ENCODE measurements around the gene CPSF3. TPM values are rescaled to one million over a fixed set of nuclear protein-coding genes. Genes with fewer than 3 reads are reported as not detected.
A peak's percentile ranks its signal among the peaks of the same experiment; 100 is the strongest.

The CPSF3 gene
- total RNA-seq, 1 experiment from 2014 or later, result 61.5 TPM

DNA sequence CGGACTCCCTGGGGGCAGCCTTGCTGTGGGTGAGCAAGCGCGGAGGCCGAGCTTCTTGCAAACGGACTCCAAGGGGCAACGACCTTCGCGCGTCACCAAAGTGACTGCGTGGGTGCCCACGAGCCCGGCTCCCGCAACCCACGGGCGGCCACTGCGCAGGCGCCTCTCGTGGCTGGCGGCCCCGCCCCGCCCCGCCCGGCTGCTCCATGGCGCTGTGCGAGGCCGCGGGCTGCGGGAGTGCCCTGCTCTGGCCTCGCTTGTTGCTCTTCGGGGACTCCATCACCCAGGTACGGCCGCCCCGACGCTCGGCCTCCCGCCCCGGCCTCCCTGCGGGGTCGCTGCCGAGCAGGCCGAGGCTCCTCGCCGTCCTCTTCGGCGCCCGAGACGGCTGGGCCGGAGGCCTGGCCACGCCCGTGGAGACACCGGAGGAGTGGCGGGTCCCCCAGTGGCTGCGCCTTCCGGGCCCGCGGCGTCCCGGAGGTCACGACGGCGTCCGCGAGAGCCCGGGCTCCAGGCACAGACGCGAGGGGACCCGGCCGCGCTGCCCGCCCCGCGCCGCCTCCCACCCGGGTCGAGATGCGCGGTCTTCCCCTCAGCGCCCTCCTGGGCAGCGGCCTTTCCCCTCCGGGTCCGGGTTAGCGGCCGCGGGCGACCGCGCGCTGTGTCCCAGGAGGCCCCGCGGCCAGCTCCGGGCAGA is 51.1 kb downstream of the CPSF3 start, which contains the start of gene IAH1:
Gene IAH1 (plus strand): TSS at position 191 of the 697 bp plus-strand sequence. CDS start 16 bp downstream, at position 207.
- DNase-seq, result peak in 1 of 2 experiments; percentile 54
- TF ChIP-seq, protein P1, sequence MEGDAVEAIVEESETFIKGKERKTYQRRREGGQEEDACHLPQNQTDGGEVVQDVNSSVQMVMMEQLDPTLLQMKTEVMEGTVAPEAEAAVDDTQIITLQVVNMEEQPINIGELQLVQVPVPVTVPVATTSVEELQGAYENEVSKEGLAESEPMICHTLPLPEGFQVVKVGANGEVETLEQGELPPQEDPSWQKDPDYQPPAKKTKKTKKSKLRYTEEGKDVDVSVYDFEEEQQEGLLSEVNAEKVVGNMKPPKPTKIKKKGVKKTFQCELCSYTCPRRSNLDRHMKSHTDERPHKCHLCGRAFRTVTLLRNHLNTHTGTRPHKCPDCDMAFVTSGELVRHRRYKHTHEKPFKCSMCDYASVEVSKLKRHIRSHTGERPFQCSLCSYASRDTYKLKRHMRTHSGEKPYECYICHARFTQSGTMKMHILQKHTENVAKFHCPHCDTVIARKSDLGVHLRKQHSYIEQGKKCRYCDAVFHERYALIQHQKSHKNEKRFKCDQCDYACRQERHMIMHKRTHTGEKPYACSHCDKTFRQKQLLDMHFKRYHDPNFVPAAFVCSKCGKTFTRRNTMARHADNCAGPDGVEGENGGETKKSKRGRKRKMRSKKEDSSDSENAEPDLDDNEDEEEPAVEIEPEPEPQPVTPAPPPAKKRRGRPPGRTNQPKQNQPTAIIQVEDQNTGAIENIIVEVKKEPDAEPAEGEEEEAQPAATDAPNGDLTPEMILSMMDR (conservative IDR thresholded peaks at IDR 0.05), result no peak
- no peak for TF ChIP-seq EZH2 (IDR thresholded peaks at IDR 0.05; ENCODE audit: low read depth)
- H3K4me1 ChIP-seq (replicated peaks; ENCODE audit: insufficient read depth), result peaks cover 11% of the 10 kb centered on the region
- H3K27ac ChIP-seq, result peak within 1 kb of the TSS; percentile 58
- H3K27me3 ChIP-seq (ENCODE audit: insufficient read depth, low read depth), result no peaks in the 10 kb centered on the region
- peak within 1 kb of the TSS; percentile 81 for H3K4me3 ChIP-seq
- H3K9me3 ChIP-seq (ENCODE audit: insufficient read depth, low read depth), result no peaks in the 10 kb centered on the region
- POLR2A ChIA-PET (ENCODE audit: unreplicated experiment), result interaction anchor here (0.7 kb wide), 1 partner anchor 77 kb away, joined by 3 read pairs; no protein-coding TSS in a partner anchor
- H2AFZ ChIP-seq, result peak within 1 kb of the TSS; percentile 88
- intact Hi-C loops (cut with micrococcal nuclease; ENCODE audit: unreplicated experiment), result no loop called here
- peak within 1 kb of the TSS; percentile 93 for H3K4me2 ChIP-seq
- 0 out of 2 replicates have a peak, but pooled peaks cover 4% of the 10 kb centered on the region for H3K36me3 ChIP-seq (ENCODE audit: low read depth)
- BruUV-seq (replicated peaks), result no TSS peak
- peaks cover 59% of the 10 kb centered on the region for H3F3A ChIP-seq (ENCODE audit: insufficient read depth, low read depth)
- H3K79me2 ChIP-seq (ENCODE audit: low read depth), result no peaks in the 10 kb centered on the region; the same call in 1 of the 2 replicates
- no peaks in the 10 kb centered on the region for H3K9me2 ChIP-seq (ENCODE audit: insufficient read depth)
- CTCF ChIA-PET, result no interaction called here
- H4K20me1 ChIP-seq (ENCODE audit: insufficient read depth), result no peaks in the 10 kb centered on the region

DNA sequence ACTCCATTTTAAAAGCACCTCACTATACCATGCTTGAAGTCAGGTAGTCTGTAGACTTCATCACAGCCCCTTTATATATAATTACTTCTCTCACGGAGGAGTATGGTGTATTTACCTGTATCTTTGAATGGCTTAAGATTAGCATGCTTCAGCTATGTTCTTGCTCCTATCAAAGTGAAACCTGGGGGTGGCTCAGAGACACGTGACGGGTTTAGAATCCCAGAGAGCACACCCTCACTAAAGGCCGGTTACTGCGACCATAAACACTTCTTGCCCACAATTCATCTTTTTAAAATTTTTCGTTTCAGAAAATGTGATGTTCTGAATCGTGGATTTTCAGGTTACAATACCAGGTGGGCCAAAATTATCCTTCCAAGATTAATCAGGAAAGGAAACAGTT is 54.5 kb downstream of the CPSF3 start:
- CTCF ChIA-PET, result no interaction called here
- no TSS peak for BruUV-seq (replicated peaks)
- POLR2A ChIA-PET (ENCODE audit: unreplicated experiment), result no interaction called here

DNA sequence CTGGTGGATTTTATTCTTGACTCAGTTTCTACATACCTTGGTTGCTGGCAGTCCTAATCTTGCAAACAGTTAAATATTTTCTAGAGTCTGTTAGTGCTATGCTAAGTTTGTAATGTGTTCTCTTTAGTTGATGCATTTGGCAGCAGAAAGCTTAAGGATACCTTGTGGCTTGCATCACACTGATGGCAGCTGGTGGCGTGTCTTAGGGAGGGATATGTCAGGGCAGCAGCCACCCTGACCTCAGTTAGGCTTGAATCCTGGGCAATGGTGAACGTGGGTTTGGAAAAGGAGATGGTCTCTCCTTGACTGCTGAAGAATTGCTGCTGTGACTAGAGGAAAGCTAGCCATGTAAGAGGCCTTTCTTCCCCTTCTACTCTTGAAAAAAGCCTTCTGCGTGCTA is 55.1 kb downstream of the CPSF3 start:
- H3K9me3 ChIP-seq (ENCODE audit: insufficient read depth, low read depth), result no peaks in the 10 kb centered on the region
- H3K4me3 ChIP-seq, result no peak overlapping the region
- H3F3A ChIP-seq (ENCODE audit: insufficient read depth, low read depth), result peaks cover 68% of the 10 kb centered on the region
- H3K36me3 ChIP-seq (ENCODE audit: low read depth), result peaks cover 12% of the 10 kb centered on the region; the same call in 1 of the 2 replicates
- no peak overlapping the region for H2AFZ ChIP-seq
- no peak for TF ChIP-seq EZH2 (IDR thresholded peaks at IDR 0.05; ENCODE audit: low read depth)
- TF ChIP-seq, protein P1 (conservative IDR thresholded peaks at IDR 0.05), result no peak
- no peak overlapping the region for H3K4me2 ChIP-seq
- POLR2A ChIA-PET (ENCODE audit: unreplicated experiment), result no interaction called here
- no peaks in the 10 kb centered on the region for H3K27me3 ChIP-seq (ENCODE audit: insufficient read depth, low read depth)
- no peak for DNase-seq
- intact Hi-C loops (cut with micrococcal nuclease; ENCODE audit: unreplicated experiment), result no loop called here
- H3K4me1 ChIP-seq (replicated peaks; ENCODE audit: insufficient read depth), result peaks cover 11% of the 10 kb centered on the region
- BruUV-seq (replicated peaks), result no TSS peak
- H3K9me2 ChIP-seq (ENCODE audit: insufficient read depth), result no peaks in the 10 kb centered on the region
- CTCF ChIA-PET, result no interaction called here
- H4K20me1 ChIP-seq (ENCODE audit: insufficient read depth), result peaks cover 9% of the 10 kb centered on the region
- no peaks in the 10 kb centered on the region; the same call in 1 of the 2 replicates for H3K79me2 ChIP-seq (ENCODE audit: low read depth)
- no peak overlapping the region for H3K27ac ChIP-seq

More for the DNA sequence above, 54.5 kb downstream of the CPSF3 start:
- intact Hi-C loops (cut with micrococcal nuclease; ENCODE audit: unreplicated experiment), result no loop called here
- Histone ChIP-seq H3K4me1 (replicated peaks; ENCODE audit: insufficient read depth) (peaks cover 11% of the 10 kb centered on the region), H4K20me1 (ENCODE audit: insufficient read depth) (peaks cover 7% of the 10 kb centered on the region), H3K79me2 (ENCODE audit: low read depth) (no peaks in the 10 kb centered on the region; the same call in 1 of the 2 replicates), H3K27ac (no peak overlapping the region), H2AFZ (no peak overlapping the region), H3K36me3 (ENCODE audit: low read depth) (peaks cover 12% of the 10 kb centered on the region; the same call in 1 of the 2 replicates), H3K9me2 (ENCODE audit: insufficient read depth) (no peaks in the 10 kb centered on the region), H3K27me3 (ENCODE audit: insufficient read depth, low read depth) (no peaks in the 10 kb centered on the region), H3F3A (ENCODE audit: insufficient read depth, low read depth) (peaks cover 74% of the 10 kb centered on the region), H3K9me3 (ENCODE audit: insufficient read depth, low read depth) (no peaks in the 10 kb centered on the region), H3K4me3 (no peak overlapping the region), H3K4me2 (no peak overlapping the region)
- DNase-seq, result no peak
- TF ChIP-seq, protein P1 (conservative IDR thresholded peaks at IDR 0.05), result no peak
- TF ChIP-seq EZH2 (IDR thresholded peaks at IDR 0.05; ENCODE audit: low read depth), result no peak
